HG03354 (cell line): ENCODE data around the gene TEDC2.

Experiments
- ATAC-seq: cut with Tn5 transposase; IDR thresholded peaks from one replicate; pipeline ENCODE4 v1.9.1; 2021; ENCODE audit warnings: mild to moderate bottlenecking; ENCODE audit not compliant: unreplicated experiment, poor library complexity, severe bottlenecking

The TEDC2 gene

GRCh38 chr16:2505695-2506094 is 45.8 kb downstream of the TEDC2 start:
- no peak for ATAC-seq

DNA sequence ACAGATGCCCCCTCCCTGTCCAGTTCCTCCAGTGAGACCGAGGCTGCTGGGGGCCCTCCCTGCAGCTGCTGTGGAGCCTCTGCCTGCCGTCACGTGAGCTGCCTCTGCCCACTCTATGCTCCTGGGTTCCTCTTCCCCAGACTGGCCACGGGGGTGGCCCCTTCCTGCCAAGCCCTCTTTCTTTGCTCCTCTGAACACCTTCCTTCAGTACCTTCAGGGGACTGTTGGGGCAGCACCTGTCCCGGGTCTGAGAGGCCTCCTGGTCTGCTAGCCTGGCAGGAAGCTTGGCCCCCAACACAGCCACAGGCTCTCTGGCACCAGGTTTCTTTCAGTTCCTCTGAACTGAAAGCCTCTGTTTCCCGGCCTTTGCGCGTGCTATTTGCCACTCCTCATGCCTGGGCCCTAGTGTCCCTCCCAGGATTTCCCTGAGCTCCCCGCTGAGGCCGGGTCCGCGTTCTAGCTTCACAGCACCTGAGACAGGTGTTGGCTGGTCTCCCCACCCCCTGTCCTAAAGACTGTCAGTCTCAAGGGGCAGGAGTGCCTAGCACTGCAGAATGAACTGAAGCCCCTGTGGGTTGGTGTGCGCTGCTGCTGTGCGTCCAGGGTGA is 47.2 kb downstream of the TEDC2 start:
- ATAC-seq = peak; percentile 61

DNA sequence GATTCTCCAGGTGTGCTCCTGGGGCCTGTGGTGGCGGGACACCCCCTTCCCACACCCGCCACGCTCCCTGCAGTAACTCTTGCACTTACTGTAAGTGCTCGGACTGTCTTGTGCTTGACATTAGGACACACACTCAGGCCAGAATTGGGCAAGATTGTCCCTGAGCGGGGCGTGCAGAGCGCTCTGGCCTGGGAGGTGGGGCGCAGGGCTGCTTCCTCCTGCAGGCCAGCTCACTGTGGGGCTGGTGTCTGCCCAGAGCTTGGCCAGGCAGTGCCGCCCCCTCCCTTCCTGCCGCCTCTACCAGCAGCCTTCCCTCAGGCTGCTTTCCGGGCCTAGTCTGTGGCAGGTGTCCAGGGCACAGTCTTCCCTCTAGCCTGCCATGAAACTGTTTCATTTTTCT is 47.8 kb downstream of the TEDC2 start:
- ATAC-seq = peak; percentile 12

DNA sequence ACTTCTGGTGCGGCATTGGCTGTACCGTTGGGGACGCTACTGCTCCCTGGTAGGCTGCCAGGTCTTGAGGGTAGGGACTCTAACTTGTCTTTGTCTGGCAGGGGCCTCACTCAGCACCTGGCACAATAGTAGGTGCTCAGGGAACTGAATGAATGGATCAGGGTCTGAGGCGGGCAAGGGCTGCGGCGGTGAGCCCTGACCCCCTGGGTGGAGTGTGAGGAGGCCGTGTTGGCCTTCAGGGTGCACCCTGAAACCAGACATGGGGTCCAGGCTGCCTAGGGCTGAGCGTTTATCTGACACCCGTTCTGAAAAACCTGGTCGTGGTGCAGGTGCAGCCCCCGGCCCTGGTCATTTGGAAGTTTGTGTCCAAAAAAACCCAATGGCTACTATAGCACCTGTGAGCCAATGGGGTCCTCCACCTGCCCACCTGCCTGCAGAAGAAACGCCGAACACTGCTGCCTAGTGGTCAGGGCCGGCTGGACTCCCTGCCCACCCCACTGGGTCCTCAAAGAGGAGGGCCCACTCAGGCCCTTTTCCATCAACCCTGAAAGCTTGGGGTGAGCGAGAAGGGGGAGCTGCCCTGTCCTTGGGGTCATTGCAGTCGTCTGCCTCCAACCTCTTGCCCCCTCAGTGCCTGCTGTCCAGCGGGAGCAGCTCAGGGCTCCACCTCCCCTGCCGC is 49.0 kb downstream of the TEDC2 start:
- no peak for ATAC-seq

DNA sequence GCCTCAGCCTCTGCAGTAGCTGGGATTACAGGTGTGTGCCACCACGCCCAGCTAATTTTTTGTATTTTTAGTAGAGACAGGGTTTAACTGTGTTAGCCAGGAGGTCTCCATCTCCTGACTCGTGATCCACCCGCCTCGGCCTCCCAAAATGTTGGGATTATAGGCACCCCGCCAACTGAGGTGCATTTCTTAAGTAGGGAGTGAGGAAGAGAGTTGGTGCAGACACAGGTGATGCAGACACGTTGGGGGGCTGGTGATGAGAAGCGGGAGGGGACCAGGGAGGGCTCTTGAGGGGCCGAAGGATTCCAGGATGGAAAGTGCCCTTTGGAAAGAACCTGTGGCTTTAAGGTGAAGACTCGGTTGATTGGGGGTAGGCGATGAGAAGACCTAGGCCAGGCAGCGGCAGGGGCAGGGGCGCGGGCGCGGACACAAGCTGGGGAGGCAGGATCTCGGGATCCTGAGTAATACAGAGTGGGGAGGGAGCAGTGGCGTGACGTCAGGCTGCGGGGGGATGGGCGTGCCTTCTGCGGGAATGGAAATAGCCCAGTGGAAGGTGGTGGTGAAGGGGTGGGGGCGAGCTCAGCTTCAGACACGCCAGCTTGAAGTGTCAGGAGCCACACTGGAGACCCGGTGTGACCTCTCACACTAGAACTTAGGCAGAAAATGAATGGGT is 51.4 kb downstream of the TEDC2 start:
- no peak for ATAC-seq

DNA sequence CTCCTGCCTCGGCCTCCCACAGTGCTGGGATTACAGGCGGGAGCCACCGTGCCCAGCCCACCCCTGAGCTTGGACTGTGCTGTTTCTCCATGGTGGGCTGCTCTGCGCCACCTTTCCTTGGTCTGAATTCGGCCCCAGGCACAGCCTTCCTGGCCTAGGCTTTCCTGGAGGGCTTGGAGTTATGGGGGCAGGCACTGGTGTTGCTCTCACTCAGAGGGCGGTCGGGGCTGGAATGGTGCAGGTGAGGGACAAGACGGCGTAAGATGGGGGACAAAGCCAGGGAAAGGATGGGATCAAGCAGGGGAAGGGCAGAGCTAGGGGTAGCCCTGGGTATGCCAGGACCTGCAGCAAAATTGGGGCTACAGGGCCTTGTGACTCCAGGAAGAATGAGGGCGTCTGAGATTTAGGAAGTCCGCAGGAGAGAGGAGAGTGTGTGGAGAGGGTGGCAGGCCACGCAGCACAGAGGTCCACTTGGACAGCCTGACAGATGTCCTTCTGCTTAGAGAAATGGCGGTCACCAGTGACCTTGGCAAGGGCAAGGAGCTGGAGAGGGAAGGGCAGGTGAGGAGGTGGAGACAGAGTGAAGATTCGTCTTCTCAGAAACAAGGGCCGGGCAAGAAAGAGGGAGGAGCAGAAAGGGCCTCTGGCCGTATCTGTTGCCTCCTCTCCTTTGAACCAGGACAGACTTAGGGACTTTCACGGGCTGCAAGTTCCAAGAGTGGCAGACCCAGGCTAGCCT is 52.3 kb downstream of the TEDC2 start:
- ATAC-seq = no peak

DNA sequence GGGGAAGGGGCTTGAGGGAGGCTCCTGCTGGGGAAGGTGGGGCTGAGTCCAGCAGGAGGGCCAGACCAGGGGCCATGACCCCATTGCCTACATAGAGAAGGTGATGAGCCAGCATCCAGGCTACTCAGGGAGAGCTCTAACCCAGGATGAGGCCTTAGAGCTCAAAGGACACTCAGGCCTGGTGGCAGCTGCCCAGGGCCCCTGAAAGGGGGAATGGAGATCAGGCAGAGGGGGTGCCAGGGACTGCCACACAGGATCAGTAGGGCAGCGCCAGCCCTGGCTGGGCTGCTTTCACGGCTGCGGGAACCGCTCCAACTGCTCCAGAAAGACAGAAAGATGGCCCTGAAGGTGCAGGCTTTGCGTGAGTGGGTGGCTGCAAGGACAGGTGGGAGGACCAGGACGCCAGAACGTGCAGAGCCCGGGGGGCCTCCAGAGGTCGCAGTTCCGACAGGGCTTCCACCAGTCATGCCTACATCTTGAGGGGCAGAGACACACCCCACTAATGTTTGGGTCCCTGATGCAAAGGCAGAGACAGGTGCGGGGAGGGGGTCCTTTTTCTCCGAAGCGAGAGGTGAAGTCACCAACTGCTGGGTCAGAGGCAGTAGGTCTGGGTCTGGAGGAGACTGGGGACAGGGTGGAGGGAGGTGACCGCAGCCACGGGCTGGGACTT is 53.0 kb downstream of the TEDC2 start:
- no peak for ATAC-seq

GRCh38 chr16:2513405-2514332 is 53.8 kb downstream of the TEDC2 start, which contains the start of gene ATP6V0C:
TSS of gene ATP6V0C (plus strand) at chr16:2513952. CDS start at chr16:2514104, 152 bp downstream.
- ATAC-seq = peak; percentile 62
